H1 (cell line): ENCODE measurements around the gene SLC35E1. TPM values are rescaled to one million over a fixed set of nuclear protein-coding genes. Genes with fewer than 3 reads are reported as not detected.

Source experiments
- KDM1A ChIP-seq: fragments of 200-600, 300-600 bp; sonication (generic); IDR thresholded peaks from 2 replicates; pipeline ENCODE4 v1.7.1; 2016; ENCODE audit warnings: mild to moderate bottlenecking, low read length, borderline replicate concordance
- RAD21 ChIP-seq, 2 experiments: IDR thresholded peaks in 1 of 2; conservative IDR thresholded peaks in 1 of 2; 2 replicates each; pipeline ENCODE4 v1.6.1; 2011; ENCODE audit warnings: low read depth in 2 of 2, low read length in 2 of 2, improper control_type of control experiment in 1 of 2, inconsistent platforms in 1 of 2, mild to moderate bottlenecking in 1 of 2, moderate library complexity in 1 of 2
- SIN3A ChIP-seq, 2 experiments: IDR thresholded peaks in 1 of 2; conservative IDR thresholded peaks in 1 of 2; 2 replicates each; pipeline ENCODE4 v1.6.1; 2011 to 2012; ENCODE audit warnings: low read length in 2 of 2, improper control_type of control experiment in 1 of 2, low read depth in 1 of 2, mild to moderate bottlenecking in 1 of 2
- ZNF274 ChIP-seq: IDR thresholded peaks from 2 replicates; pipeline ENCODE4 v1.7.0; 2012; ENCODE audit warnings: low read length, borderline replicate concordance; ENCODE audit errors: extremely low read depth
- polyA plus RNA-seq, 7 experiments: library from polyadenylated mRNA; depleted of rRNA in 3 of 7; stranded (reverse) in 5 of 7; unstranded in 2 of 7; fragments of >200 nt in 5 of 7; fragments of 200-250 nt in 2 of 7; gene quantifications; 1 replicate in 5 of 7; 2 replicates in 1 of 7; 4 replicates in 1 of 7; pipeline versions ENCODE4 v1.2.1 to v1.2.3, GENCODE V29; 2011 to 2013; ENCODE audit warnings: missing spikeins in 2 of 7, mixed read lengths in 2 of 7
- total RNA-seq: library from RNA; stranded (reverse); fragmentation: NEBNext Ultra II Directional; extraction: Animal tissue kit (Norgen Biotek cat#: 25700); gene quantifications from 2 replicates; pipeline ENCODE4 v1.2.1, GENCODE V29; 2021
- TF ChIP-seq, protein P1 (sequence below): fragments of 300-600 bp; sonication (generic); IDR thresholded peaks from 2 replicates; pipeline ENCODE4 v1.7.1; 2012; ENCODE audit warnings: low read length, moderate library complexity, mild to moderate bottlenecking, inconsistent platforms; ENCODE audit not compliant: insufficient replicate concordance

Gene SLC35E1
- total and polyA plus RNA-seq, 2 of the 8 experiments (the other 6 are each of a cell fraction or from before 2014, with no cell fraction given): 26.0 to 31.9 TPM

DNA sequence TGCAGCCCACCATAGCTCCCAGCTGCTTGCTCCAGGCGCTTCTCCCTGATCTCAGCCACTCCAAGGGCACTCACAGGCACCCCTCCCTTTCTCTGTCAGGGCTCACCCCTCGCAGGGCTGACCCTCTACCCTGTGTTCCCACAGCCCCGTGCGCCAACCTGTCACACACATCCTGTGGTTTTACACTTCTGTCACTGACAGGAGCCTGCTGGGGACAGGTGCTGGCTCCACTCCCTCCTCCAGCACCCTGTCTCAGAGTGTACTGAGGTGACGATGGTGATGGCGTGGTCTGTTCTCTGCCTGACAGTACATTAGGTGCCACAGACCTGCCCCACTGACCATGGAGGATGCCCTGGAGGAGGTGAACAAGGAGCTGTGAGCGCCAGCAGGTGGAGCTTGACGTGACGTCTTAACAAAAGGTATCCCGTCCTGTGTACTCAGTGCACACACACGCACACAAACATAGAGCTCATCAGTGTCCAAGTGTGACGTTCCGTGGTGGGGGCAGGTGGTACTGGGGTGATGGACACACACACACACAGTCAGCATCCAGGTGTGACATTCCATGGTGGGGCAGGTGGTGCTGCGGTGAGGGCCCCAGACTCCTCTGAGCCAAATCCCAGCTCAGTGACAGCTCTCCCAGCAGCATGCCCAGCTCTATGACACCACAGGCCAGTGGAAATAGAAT, 55.1 kb downstream of the SLC35E1 start (continued):
- TF ChIP-seq SIN3A (conservative IDR thresholded peaks at IDR 0.05 in 1 of 2, IDR thresholded peaks at IDR 0.05 in 1 of 2; ENCODE audit: low read depth in 1 of 2, low read length in 2 of 2) (no peak), ZNF274 (no peak), KDM1A (no peak), RAD21 (IDR thresholded peaks at IDR 0.05 in 1 of 2, conservative IDR thresholded peaks at IDR 0.05 in 1 of 2; ENCODE audit: low read depth in 2 of 2, low read length in 2 of 2) (no peak)
- TF ChIP-seq, protein P1, sequence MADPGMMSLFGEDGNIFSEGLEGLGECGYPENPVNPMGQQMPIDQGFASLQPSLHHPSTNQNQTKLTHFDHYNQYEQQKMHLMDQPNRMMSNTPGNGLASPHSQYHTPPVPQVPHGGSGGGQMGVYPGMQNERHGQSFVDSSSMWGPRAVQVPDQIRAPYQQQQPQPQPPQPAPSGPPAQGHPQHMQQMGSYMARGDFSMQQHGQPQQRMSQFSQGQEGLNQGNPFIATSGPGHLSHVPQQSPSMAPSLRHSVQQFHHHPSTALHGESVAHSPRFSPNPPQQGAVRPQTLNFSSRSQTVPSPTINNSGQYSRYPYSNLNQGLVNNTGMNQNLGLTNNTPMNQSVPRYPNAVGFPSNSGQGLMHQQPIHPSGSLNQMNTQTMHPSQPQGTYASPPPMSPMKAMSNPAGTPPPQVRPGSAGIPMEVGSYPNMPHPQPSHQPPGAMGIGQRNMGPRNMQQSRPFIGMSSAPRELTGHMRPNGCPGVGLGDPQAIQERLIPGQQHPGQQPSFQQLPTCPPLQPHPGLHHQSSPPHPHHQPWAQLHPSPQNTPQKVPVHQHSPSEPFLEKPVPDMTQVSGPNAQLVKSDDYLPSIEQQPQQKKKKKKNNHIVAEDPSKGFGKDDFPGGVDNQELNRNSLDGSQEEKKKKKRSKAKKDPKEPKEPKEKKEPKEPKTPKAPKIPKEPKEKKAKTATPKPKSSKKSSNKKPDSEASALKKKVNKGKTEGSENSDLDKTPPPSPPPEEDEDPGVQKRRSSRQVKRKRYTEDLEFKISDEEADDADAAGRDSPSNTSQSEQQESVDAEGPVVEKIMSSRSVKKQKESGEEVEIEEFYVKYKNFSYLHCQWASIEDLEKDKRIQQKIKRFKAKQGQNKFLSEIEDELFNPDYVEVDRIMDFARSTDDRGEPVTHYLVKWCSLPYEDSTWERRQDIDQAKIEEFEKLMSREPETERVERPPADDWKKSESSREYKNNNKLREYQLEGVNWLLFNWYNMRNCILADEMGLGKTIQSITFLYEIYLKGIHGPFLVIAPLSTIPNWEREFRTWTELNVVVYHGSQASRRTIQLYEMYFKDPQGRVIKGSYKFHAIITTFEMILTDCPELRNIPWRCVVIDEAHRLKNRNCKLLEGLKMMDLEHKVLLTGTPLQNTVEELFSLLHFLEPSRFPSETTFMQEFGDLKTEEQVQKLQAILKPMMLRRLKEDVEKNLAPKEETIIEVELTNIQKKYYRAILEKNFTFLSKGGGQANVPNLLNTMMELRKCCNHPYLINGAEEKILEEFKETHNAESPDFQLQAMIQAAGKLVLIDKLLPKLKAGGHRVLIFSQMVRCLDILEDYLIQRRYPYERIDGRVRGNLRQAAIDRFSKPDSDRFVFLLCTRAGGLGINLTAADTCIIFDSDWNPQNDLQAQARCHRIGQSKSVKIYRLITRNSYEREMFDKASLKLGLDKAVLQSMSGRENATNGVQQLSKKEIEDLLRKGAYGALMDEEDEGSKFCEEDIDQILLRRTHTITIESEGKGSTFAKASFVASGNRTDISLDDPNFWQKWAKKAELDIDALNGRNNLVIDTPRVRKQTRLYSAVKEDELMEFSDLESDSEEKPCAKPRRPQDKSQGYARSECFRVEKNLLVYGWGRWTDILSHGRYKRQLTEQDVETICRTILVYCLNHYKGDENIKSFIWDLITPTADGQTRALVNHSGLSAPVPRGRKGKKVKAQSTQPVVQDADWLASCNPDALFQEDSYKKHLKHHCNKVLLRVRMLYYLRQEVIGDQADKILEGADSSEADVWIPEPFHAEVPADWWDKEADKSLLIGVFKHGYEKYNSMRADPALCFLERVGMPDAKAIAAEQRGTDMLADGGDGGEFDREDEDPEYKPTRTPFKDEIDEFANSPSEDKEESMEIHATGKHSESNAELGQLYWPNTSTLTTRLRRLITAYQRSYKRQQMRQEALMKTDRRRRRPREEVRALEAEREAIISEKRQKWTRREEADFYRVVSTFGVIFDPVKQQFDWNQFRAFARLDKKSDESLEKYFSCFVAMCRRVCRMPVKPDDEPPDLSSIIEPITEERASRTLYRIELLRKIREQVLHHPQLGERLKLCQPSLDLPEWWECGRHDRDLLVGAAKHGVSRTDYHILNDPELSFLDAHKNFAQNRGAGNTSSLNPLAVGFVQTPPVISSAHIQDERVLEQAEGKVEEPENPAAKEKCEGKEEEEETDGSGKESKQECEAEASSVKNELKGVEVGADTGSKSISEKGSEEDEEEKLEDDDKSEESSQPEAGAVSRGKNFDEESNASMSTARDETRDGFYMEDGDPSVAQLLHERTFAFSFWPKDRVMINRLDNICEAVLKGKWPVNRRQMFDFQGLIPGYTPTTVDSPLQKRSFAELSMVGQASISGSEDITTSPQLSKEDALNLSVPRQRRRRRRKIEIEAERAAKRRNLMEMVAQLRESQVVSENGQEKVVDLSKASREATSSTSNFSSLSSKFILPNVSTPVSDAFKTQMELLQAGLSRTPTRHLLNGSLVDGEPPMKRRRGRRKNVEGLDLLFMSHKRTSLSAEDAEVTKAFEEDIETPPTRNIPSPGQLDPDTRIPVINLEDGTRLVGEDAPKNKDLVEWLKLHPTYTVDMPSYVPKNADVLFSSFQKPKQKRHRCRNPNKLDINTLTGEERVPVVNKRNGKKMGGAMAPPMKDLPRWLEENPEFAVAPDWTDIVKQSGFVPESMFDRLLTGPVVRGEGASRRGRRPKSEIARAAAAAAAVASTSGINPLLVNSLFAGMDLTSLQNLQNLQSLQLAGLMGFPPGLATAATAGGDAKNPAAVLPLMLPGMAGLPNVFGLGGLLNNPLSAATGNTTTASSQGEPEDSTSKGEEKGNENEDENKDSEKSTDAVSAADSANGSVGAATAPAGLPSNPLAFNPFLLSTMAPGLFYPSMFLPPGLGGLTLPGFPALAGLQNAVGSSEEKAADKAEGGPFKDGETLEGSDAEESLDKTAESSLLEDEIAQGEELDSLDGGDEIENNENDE: no peak
- TF ChIP-seq, all 59 proteins: peak for 0
